ENCODE results near the gene KRT13. TPM values are rescaled to one million over a fixed set of nuclear protein-coding genes. Genes with fewer than 3 reads are reported as not detected.

Gene KRT13
- total and polyA plus RNA-seq, 9 of the 15 experiments (the other 6 are each of a cell fraction or from before 2014, with no cell fraction given): 0.11 to 1.1 (median 0.24) TPM; not detected in 3

GRCh38 chr17:41466988-41467387 lies 38.4 kb downstream of the KRT13 start, which contains the start of gene KRT32:
Gene KRT32, minus strand, starts transcription at chr17:41467386. Its CDS starts 61 bp downstream, at chr17:41467325.
- ChIA-PET POLR2A (no interaction called here), CTCF (ENCODE audit: low intra/inter-chr PET ratio) (no interaction called here)
- 2% methylated on average over 14 of the region's 14 CpGs for WGBS (ENCODE audit: insufficient coverage, low coverage, missing lambda C conversion rate)
- Histone ChIP-seq H2AFZ (ENCODE audit: low read depth, low read length) (no peak within 1 kb of the TSS), H3K4me1 (replicated peaks in 1 of 2; ENCODE audit: control insufficient read depth in 2 of 2, insufficient read depth in 2 of 2, low read length in 2 of 2) (0 out of 5 replicates have a peak, but pooled peaks cover 0 to 2% of the 10 kb centered on the region in 2 experiments), H3K4me2 (ENCODE audit: insufficient read depth, low read length) (no peak within 1 kb of the TSS), H3K9me3 (replicated peaks; ENCODE audit: control insufficient read depth, insufficient read depth, low read depth, low read length) (no peaks in the 10 kb centered on the region), H3K9ac (ENCODE audit: insufficient read depth in 1 of 2, low read depth in 2 of 2, low read length in 2 of 2) (0 out of 4 replicates have a peak within 1 kb of the TSS, but pooled peaks of 1 of the 2 experiments have one; percentile 17), H3K27ac (ENCODE audit: extremely low read depth, low read depth, low read length) (no peak within 1 kb of the TSS), H3K4me3 (no peak within 1 kb of the TSS), H4K20me1 (replicated peaks; ENCODE audit: control insufficient read depth, insufficient read depth, low read length) (no peaks in the 10 kb centered on the region), H3K36me3 (ENCODE audit: control insufficient read depth, insufficient read depth, low read length) (no peaks in the 10 kb centered on the region), H3K27me3 (ENCODE audit: control insufficient read depth in 2 of 2, insufficient read depth in 2 of 2, low read length in 2 of 2) (peaks cover 31 to 55% of the 10 kb centered on the region in 2 experiments), H3K79me2 (ENCODE audit: control insufficient read depth, insufficient read depth, low read length) (no peaks in the 10 kb centered on the region), H3K9me1 (ENCODE audit: control insufficient read depth, insufficient read depth, low read length) (no peaks in the 10 kb centered on the region)
- no peak for FAIRE-seq
- no peak for ATAC-seq
- intact Hi-C loops (cut with micrococcal nuclease): no loop called here
- TF ChIP-seq CCAR2 (IDR thresholded peaks at IDR 0.05; ENCODE audit: low read depth, low read length): no peak
- TF ChIP-seq NFYB (IDR thresholded peaks at IDR 0.05; ENCODE audit: extremely low read depth, insufficient read length): no peak
- no peak for TF ChIP-seq KLF10 (CRISPR knock-in tag; IDR thresholded peaks at IDR 0.05)
- TF ChIP-seq ELK1 (CRISPR knock-in tag; IDR thresholded peaks at IDR 0.05): no peak
- no peak for TF ChIP-seq ZFP91 (CRISPR knock-in tag; IDR thresholded peaks at IDR 0.05)
- no peak for TF ChIP-seq SRSF3 (IDR thresholded peaks at IDR 0.05; ENCODE audit: insufficient read depth, low read length)
- TF ChIP-seq TFE3 (CRISPR knock-in tag; IDR thresholded peaks at IDR 0.05): no peak
- TF ChIP-seq HDGF (IDR thresholded peaks at IDR 0.05): no peak
- TF ChIP-seq ZBTB43 (CRISPR knock-in tag; IDR thresholded peaks at IDR 0.05): no peak
- TF ChIP-seq CHD4 (IDR thresholded peaks at IDR 0.05; ENCODE audit: insufficient read depth, insufficient replicate concordance, low read depth, low read length, poor library complexity, severe bottlenecking): no peak
- TF ChIP-seq ZNF507 (tag; conservative IDR thresholded peaks at IDR 0.05): no peak
- TF ChIP-seq U2AF1 (optimal IDR thresholded peaks at IDR 0.05; ENCODE audit: low read depth, low read length): no peak
- no peak for DNase-seq (ENCODE audit: extremely low read depth in 1 of 4, low spot score in 3 of 4)
- in situ Hi-C loops (cut with MboI): no loop called here
- no TSS peak for BruUV-seq (replicated peaks)
